Esophagus squamous epithelium (tissue), 4 donors: ENCODE data around the gene GABBR2.

Experiments
- CTCF ChIP-seq, 6 experiments: fragments of 450-650 bp in 4 of 6; fragments of 200-600 bp in 2 of 6; sonication (generic) in 2 of 6; IDR thresholded peaks; one replicate each; pipeline ENCODE4 v1.5.1; 2016 to 2019; ENCODE audit warnings: antibody characterized with exemption in 6 of 6, mild to moderate bottlenecking in 4 of 6, moderate library complexity in 4 of 6
- POLR2A ChIP-seq, 4 donors: fragments of 450-650 bp; IDR thresholded peaks; one replicate each; pipeline ENCODE4 v1.6.1; 2017; ENCODE audit warnings: antibody characterized with exemption in 4 of 4, mild to moderate bottlenecking in 4 of 4, moderate library complexity in 3 of 4

GRCh38 chr9:98687911-98688310, 20.8 kb downstream of the GABBR2 start:
- TF ChIP-seq CTCF (IDR thresholded peaks at IDR 0.05) (no peak), POLR2A (IDR thresholded peaks at IDR 0.05) (no peak)
